Psoas muscle (tissue), 8 donors: ENCODE results near the gene ARHGAP27. TPM values are rescaled to one million over a fixed set of nuclear protein-coding genes. Genes with fewer than 3 reads are reported as not detected.

Experiments
- ATAC-seq, 4 donors: fragments of 200-7000 bp; cut with Tn5 transposase; one replicate each; pipeline ENCODE4 v1.9.1; 2020; ENCODE audit warnings: moderate library complexity in 3 of 4, mild to moderate bottlenecking in 2 of 4
- DNase-seq, 2 donors: peaks; one replicate each; pipeline ENCODE4 v3.0.0-alpha.2; 2020
- H3K27ac ChIP-seq: fragments of 200-600 bp; one replicate; pipeline ENCODE4 v1.8.0; 2022
- H3K27me3 ChIP-seq, 3 donors: fragments of 200-600 bp in 1 of 3; one replicate each; pipeline versions ENCODE4 v1.6.1 to v1.8.0; 2013 to 2022; ENCODE audit warnings: low read length in 2 of 3, mild to moderate bottlenecking in 2 of 3, moderate library complexity in 1 of 3; ENCODE audit not compliant: insufficient read depth in 3 of 3
- H3K36me3 ChIP-seq, 2 donors: fragments of 200-600 bp in 1 of 2; one replicate each; pipeline versions ENCODE4 v1.6.1 to v1.8.0; 2013 to 2022; ENCODE audit warnings: low read depth in 1 of 2, mild to moderate bottlenecking in 1 of 2, moderate library complexity in 1 of 2; ENCODE audit not compliant: insufficient read depth in 1 of 2
- H3K4me1 ChIP-seq: fragments of 200-600 bp; one replicate; pipeline ENCODE4 v1.8.0; 2022
- H3K4me3 ChIP-seq: fragments of 200-600 bp; one replicate; pipeline ENCODE4 v1.8.0; 2022; ENCODE audit warnings: mild to moderate bottlenecking
- H3K9me3 ChIP-seq: fragments of 200-600 bp; one replicate; pipeline ENCODE4 v1.8.0; 2022
- WGBS, 3 donors: extraction: QIAGEN DNeasy Blood & Tissue Kit; methylation state at CpG; one replicate each; pipeline versions ENCODE4 v1.1.6 to v1.1.7; 2013; 5-methylcytosine and 5-hydroxymethylcytosine counted together
- intact Hi-C, 2 donors: fragments of 100-400 bp; cut with DNase I; formaldehyde crosslinking; loops; one replicate each; pipeline versions ENCODE4 v1.11.0 to v1.14.2; 2022
- polyA plus RNA-seq, 3 donors: library from polyadenylated mRNA; stranded (reverse); fragments of 200-250 nt; gene quantifications; one replicate each; pipeline ENCODE4 v1.2.3, GENCODE V29; 2013
- total RNA-seq, 4 donors: library from RNA; stranded (reverse); fragmentation: NEBNext Ultra II Directional in 2 of 4; extraction: Animal tissue kit (Norgen Biotek cat#: 25700) in 2 of 4; gene quantifications; one replicate each; pipeline versions ENCODE4 v1.2.1 to v1.2.4, GENCODE V29; 2021 to 2023
- TF ChIP-seq, protein P1 (sequence below): fragments of 200-600 bp; IDR thresholded peaks from one replicate; pipeline ENCODE4 v1.8.0; 2022; ENCODE audit warnings: antibody characterized with exemption
- donor health status: healthy with polysubstance abuse.
- donor health status: DM: no; HTN: no; CAD: no; lungs with moderate emphysema.
- donor health status: Bipolar disorder and iron deficiency.
- donor health status: healthy.
- donor health status: DM: yes; HTN: yes; CAD: no.
- donor health status: DM: no; HTN: no; CAD: no.
- donor health status: DM: no; HTN: no; CAD: no.
- donor health status: DM: yes; HTN: yes; CAD: no.

The ARHGAP27 gene
- total and polyA plus RNA-seq, 7 donors: 3.4 to 8.9 (median 5.5) TPM

DNA sequence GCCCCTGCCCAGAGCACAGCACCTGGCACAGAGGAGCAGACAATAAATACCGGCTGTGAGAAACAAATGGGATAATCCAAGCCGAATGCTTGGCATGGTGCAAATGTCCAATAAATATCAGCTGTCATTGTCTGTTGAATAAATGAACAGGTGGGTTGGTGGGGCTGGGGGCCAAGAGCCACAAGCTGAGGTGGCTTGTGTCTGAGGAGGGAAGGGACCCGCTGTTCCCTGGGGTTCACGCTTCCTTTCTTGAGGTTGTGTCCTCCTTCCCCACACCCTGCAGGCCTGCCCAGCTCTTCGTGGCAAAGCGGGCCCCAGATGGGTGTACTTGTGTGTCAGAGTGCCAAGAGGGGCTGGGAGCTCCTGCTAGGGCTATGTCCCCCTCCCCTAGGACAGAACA lies 38.6 kb downstream of the ARHGAP27 start:
- TF ChIP-seq, protein P1, sequence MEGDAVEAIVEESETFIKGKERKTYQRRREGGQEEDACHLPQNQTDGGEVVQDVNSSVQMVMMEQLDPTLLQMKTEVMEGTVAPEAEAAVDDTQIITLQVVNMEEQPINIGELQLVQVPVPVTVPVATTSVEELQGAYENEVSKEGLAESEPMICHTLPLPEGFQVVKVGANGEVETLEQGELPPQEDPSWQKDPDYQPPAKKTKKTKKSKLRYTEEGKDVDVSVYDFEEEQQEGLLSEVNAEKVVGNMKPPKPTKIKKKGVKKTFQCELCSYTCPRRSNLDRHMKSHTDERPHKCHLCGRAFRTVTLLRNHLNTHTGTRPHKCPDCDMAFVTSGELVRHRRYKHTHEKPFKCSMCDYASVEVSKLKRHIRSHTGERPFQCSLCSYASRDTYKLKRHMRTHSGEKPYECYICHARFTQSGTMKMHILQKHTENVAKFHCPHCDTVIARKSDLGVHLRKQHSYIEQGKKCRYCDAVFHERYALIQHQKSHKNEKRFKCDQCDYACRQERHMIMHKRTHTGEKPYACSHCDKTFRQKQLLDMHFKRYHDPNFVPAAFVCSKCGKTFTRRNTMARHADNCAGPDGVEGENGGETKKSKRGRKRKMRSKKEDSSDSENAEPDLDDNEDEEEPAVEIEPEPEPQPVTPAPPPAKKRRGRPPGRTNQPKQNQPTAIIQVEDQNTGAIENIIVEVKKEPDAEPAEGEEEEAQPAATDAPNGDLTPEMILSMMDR: no peak
- H3K9me3 ChIP-seq: no peaks in the 10 kb centered on the region
- H3K27ac ChIP-seq: no peak overlapping the region
- H3K27me3 ChIP-seq: no peaks in the 10 kb centered on the region
- intact Hi-C loops: loop anchor here in 1 of 2 donors (10.0 kb wide), 2 partner anchors 201 to 441 kb away; no protein-coding TSS in a partner anchor
- ATAC-seq: no peak
- WGBS, 3 donors: 51 to 54% (median 52%) methylated on average over 6 of the region's 6 CpGs
- DNase-seq: no peak
- no peaks in the 10 kb centered on the region for H3K36me3 ChIP-seq
- no peaks in the 10 kb centered on the region for H3K4me1 ChIP-seq
- H3K4me3 ChIP-seq: no peak overlapping the region

DNA sequence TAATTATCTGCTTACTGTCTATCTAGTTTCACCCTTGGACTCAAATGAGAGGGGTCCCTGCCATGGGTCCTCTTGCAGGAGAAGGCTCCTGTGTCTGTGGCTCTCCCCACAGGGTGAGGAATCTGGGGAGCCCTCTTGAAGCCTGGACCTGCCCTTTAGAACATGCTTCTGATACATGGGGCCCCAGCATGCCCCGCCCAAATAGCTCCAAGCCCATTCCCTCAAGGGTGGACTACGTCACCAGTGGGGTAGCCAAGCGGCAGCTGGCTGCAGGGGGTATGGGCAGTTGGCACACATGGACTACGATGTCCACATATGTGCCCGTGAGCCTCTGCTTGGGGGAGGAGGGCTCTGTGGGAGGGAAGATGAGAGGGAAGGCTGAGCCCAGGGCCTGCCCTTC lies 39.3 kb downstream of the ARHGAP27 start:
- Histone ChIP-seq H3K4me1 (no peaks in the 10 kb centered on the region), H3K9me3 (no peaks in the 10 kb centered on the region), H3K4me3 (no peak overlapping the region), H3K27me3 (no peaks in the 10 kb centered on the region), H3K27ac (no peak overlapping the region), H3K36me3 (no peaks in the 10 kb centered on the region)
- intact Hi-C loops: loop anchor here in 1 of 2 donors (10.0 kb wide), 2 partner anchors 201 to 441 kb away; no protein-coding TSS in a partner anchor
- TF ChIP-seq, protein P1: no peak
- DNase-seq: no peak
- 75 to 88% (median 88%) methylated on average over 5 of the region's 5 CpGs for WGBS, 3 donors
- ATAC-seq: no peak

DNA sequence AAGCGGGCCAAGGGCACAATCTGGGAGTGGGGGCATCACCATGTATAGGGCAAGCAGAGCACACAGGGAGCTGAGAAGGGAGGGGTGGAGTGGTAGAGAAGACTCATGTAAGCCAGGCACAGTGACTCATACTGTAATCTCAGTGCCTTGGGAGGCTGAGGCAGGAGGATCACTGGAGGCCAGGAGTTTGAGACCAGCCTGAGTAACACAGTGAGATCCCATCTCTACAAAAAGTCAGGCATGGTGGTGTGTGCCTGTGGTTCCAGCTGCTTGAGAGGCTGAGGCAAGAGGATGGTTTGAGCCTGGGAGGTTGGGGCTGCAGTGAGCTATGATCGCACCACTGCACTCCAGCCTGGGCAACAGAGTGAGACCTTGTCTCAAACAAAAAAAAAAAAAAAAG lies 40.8 kb downstream of the ARHGAP27 start:
- no peak for DNase-seq
- TF ChIP-seq, protein P1: no peak
- intact Hi-C loops: loop anchor here in 1 of 2 donors (10.0 kb wide), 2 partner anchors 203 to 443 kb away; no protein-coding TSS in a partner anchor

DNA sequence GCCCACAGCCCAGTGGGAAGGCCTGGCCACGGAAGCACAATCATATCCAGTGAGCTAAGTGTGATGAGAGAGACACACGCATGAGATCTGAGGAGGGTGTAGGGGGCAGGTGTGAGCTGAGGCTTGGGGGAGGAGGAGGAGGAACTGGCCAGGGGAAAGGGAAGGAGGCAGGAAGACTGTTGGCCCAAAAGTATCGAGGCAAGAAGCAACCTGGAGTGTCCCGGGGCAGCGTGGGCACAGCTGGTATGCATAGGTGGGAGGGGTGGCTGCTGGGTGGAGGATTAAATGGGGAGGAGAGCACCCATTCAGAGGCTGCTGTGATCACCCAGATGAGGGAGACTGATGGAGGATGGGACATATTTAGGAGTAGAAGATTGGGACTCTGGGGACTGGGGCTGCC lies 41.4 kb downstream of the ARHGAP27 start:
- 53 to 64% (median 56%) methylated on average over 5 of the region's 5 CpGs for WGBS, 3 donors
- no peaks in the 10 kb centered on the region for H3K9me3 ChIP-seq
- no peak overlapping the region for H3K27ac ChIP-seq
- H3K4me3 ChIP-seq: no peak overlapping the region
- DNase-seq (no peak), ATAC-seq (no peak)
- TF ChIP-seq, protein P1: no peak
- no peaks in the 10 kb centered on the region for H3K36me3 ChIP-seq
- H3K4me1 ChIP-seq: no peaks in the 10 kb centered on the region
- H3K27me3 ChIP-seq: peaks cover 0 to 1% (median 0%) of the 10 kb centered on the region in 3 donors
- intact Hi-C loops: loop anchor here in 1 of 2 donors (10.0 kb wide), 2 partner anchors 204 to 444 kb away; no protein-coding TSS in a partner anchor

More for the DNA sequence above, 40.8 kb downstream of the ARHGAP27 start:
- ATAC-seq: no peak
- WGBS, 3 donors: 94 to 100% (median 94%) methylated on average over 2 of the region's 2 CpGs
- no peaks in the 10 kb centered on the region for H3K9me3 ChIP-seq
- H3K27me3 ChIP-seq: peaks cover 0 to 1% (median 0%) of the 10 kb centered on the region in 3 donors
- H3K4me1 ChIP-seq: no peaks in the 10 kb centered on the region
- no peak overlapping the region for H3K27ac ChIP-seq
- H3K4me3 ChIP-seq: no peak overlapping the region
- H3K36me3 ChIP-seq: no peaks in the 10 kb centered on the region

DNA sequence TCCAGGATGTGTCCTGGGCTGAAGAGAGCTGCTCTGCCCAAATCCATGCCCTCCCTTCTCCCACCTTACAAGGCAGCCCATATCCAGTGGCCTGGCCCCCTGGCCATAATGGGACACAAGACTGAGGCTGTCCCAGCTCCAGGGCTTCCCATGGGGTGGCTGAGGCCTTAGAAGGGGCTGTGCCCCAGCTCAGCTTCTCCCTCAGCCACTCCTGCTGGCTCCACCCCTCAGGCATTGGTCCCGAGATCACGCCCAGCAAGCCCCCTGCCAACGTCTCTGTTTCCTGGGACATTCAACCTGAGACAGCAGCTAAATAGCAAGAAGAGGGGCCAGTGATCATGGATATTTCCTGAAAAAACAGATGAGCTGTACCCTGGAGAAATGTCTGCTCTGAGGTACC lies 43.3 kb downstream of the ARHGAP27 start:
- Histone ChIP-seq H3K4me1 (no peaks in the 10 kb centered on the region), H3K27me3 (peaks cover 0 to 1% (median 0%) of the 10 kb centered on the region in 3 donors), H3K9me3 (no peaks in the 10 kb centered on the region), H3K36me3 (no peaks in the 10 kb centered on the region), H3K4me3 (no peak overlapping the region), H3K27ac (no peak overlapping the region)
- TF ChIP-seq, protein P1: no peak
- WGBS, 3 donors: 44 to 52% (median 49%) methylated on average over 3 of the region's 3 CpGs
- ATAC-seq: no peak
- no peak for DNase-seq
- intact Hi-C loops: loop anchor here in 1 of 2 donors (5.0 kb wide), 1 partner anchor 112 kb away; no protein-coding TSS in a partner anchor
